ENCODE results near the gene CEP78. TPM values are rescaled to one million over a fixed set of nuclear protein-coding genes. Genes with fewer than 3 reads are reported as not detected.

Gene CEP78
- total RNA-seq, 1 donor from 2014 or later = 15.9 TPM

DNA sequence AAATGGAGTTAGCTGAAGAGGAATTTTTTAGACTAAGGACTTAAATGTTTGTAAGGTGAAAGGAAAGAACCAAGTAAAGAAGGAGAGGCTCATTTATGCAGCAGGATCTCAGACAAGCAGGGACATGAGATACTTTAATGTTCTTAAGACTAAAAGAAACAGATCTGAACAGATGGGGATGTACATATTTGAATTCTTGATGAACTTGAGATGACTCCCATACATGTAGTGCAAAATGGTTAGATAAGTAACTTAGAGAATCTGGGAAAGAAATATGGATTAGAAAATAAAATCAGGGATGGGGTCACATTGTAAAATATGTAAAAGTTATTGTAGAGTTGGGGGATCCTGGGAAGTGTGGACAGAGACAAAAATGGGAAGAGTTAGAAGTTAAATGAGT, 33.9 kb downstream of the CEP78 start:
- TF ChIP-seq CTCF (IDR thresholded peaks at IDR 0.05) = no peak
- Mint-ChIP-seq H3K36me3 (ENCODE audit: low read depth) (peaks cover 25% of the 10 kb centered on the region), H3K4me1 (ENCODE audit: low read depth) (peaks cover 14% of the 10 kb centered on the region), H3K27ac (ENCODE audit: unreplicated experiment) (no peak overlapping the region), H3K4me3 (ENCODE audit: unreplicated experiment) (no peak overlapping the region), H3K27me3 (ENCODE audit: low read depth) (no peaks in the 10 kb centered on the region), H3K9me3 (ENCODE audit: low read depth) (no peaks in the 10 kb centered on the region)
- no peak for DNase-seq (ENCODE audit: low spot score)

DNA sequence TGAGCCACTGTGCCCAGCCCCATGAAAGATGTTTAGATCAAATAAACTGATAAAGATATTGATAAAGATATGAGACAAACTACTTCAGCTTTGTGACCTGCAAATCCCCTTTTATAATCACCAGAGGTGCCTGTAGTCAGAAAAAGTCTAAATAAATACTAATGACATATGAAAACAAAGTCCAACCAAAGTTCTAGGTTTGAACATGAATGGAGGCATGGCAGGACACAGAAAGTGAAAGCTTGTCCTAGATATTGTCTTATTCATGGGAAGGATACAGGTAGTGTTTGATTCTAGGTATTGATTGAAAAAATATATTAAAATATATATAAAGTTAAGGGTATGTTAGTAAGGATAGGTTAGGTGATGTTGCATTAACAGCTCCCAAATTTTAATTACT, 36.4 kb downstream of the CEP78 start:
- H3K27me3 Mint-ChIP-seq (ENCODE audit: low read depth) = no peaks in the 10 kb centered on the region
- TF ChIP-seq CTCF (IDR thresholded peaks at IDR 0.05) = no peak
- H3K4me3 Mint-ChIP-seq (ENCODE audit: unreplicated experiment) = no peak overlapping the region
- DNase-seq (ENCODE audit: low spot score) = no peak
- no peak overlapping the region for H3K27ac Mint-ChIP-seq (ENCODE audit: unreplicated experiment)
- H3K9me3 Mint-ChIP-seq (ENCODE audit: low read depth) = no peaks in the 10 kb centered on the region
- H3K36me3 Mint-ChIP-seq (ENCODE audit: low read depth) = peaks cover 15% of the 10 kb centered on the region
- peaks cover 14% of the 10 kb centered on the region for H3K4me1 Mint-ChIP-seq (ENCODE audit: low read depth)

GRCh38 chr9:78273761-78274160, 37.9 kb downstream of the CEP78 start:
- Mint-ChIP-seq H3K27me3 (ENCODE audit: low read depth) (no peaks in the 10 kb centered on the region), H3K4me3 (ENCODE audit: unreplicated experiment) (no peak overlapping the region), H3K36me3 (ENCODE audit: low read depth) (peaks cover 6% of the 10 kb centered on the region), H3K9me3 (ENCODE audit: low read depth) (no peaks in the 10 kb centered on the region), H3K27ac (ENCODE audit: unreplicated experiment) (peak overlapping the region; percentile 55), H3K4me1 (ENCODE audit: low read depth) (peaks cover 27% of the 10 kb centered on the region)
- TF ChIP-seq CTCF (IDR thresholded peaks at IDR 0.05) = no peak
- no peak for DNase-seq (ENCODE audit: low spot score)

DNA sequence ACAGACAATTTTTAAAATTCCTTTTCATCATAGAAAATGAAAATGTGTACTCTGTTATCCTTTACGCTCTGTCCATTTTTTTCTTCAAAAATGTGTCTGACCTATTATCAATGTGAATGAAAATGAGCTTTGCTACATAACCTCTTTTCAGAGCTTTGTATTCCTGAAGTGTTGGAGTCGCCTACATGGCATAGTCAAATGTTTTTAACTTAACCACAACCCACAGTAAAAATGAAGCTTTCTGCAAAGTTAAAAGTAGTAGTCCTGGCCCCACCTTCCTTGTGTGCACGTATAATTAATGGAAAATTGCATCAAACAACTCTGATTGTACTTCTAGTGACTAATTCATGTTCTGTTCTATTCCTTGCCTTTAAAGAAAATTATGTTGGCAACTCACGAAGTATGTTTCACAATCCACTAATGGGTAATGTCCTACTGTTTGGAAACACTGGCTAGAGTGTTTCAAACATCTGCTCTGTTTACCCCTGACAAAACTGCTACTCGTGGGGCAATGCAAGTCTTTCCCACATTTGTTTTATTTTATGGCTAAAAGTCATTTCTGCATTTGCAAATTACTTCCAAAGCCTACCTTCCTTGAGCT, 42.4 kb downstream of the CEP78 start:
- H3K4me3 Mint-ChIP-seq (ENCODE audit: unreplicated experiment) = no peak overlapping the region
- TF ChIP-seq CTCF (IDR thresholded peaks at IDR 0.05) = no peak
- DNase-seq (ENCODE audit: low spot score) = no peak
- no peaks in the 10 kb centered on the region for H3K9me3 Mint-ChIP-seq (ENCODE audit: low read depth)
- no peak overlapping the region for H3K27ac Mint-ChIP-seq (ENCODE audit: unreplicated experiment)
- peaks cover 35% of the 10 kb centered on the region for H3K4me1 Mint-ChIP-seq (ENCODE audit: low read depth)
- no peaks in the 10 kb centered on the region for H3K36me3 Mint-ChIP-seq (ENCODE audit: low read depth)
- H3K27me3 Mint-ChIP-seq (ENCODE audit: low read depth) = no peaks in the 10 kb centered on the region

DNA sequence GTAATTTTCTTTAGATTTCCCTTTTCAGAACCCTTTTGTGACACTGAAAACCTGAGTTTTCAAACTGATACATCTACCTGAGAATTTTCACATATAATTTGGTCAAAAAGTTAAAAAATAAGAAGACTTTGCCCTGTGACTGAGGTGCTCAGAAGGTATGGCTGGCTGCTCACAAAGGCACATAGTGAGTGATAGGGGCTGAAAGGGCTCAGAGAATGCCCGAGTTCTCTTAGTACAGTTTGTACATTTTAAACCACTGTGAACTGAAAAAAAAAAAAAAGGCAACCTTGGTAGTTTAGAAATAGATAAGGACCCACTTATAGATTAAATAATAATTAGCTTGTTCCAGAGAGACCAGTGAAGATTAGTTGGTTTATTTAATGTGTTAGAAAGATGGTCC, 42.9 kb downstream of the CEP78 start:
- Mint-ChIP-seq H3K27ac (ENCODE audit: unreplicated experiment) (no peak overlapping the region), H3K9me3 (ENCODE audit: low read depth) (no peaks in the 10 kb centered on the region), H3K36me3 (ENCODE audit: low read depth) (no peaks in the 10 kb centered on the region), H3K4me3 (ENCODE audit: unreplicated experiment) (no peak overlapping the region), H3K4me1 (ENCODE audit: low read depth) (peaks cover 31% of the 10 kb centered on the region), H3K27me3 (ENCODE audit: low read depth) (no peaks in the 10 kb centered on the region)
- no peak for DNase-seq (ENCODE audit: low spot score)
- no peak for TF ChIP-seq CTCF (IDR thresholded peaks at IDR 0.05)
